ENCODE data around the gene CDKN1B.
A peak's percentile ranks its signal among the peaks of the same experiment; 100 is the strongest.

The CDKN1B gene

GRCh38 chr12:12716793-12717585 lies at the start of gene CDKN1B (continued):
- TF ChIP-seq ZNF501 (tag by site-specific recombination; IDR thresholded peaks at IDR 0.05) (no peak; the same call in 1 of the 2 replicates), ZNF133 (tag by site-specific recombination; IDR thresholded peaks at IDR 0.05) (no peak), ZNF2 (tag by site-specific recombination; IDR thresholded peaks at IDR 0.05) (no peak), TCF7L2 (IDR thresholded peaks at IDR 0.05; ENCODE audit: borderline replicate concordance, low read depth, low read length) (peak; percentile 34; the same call in 1 of the 2 replicates), ZNF610 (tag by site-specific recombination; IDR thresholded peaks at IDR 0.05; ENCODE audit: borderline replicate concordance) (0 out of 2 replicates have a peak, but pooled peaks have one; percentile 35), SETDB1 (IDR thresholded peaks at IDR 0.05; ENCODE audit: insufficient read length, low read length) (no peak), ZNF558 (tag by site-specific recombination; IDR thresholded peaks at IDR 0.05) (no peak), SP2 (tag by site-specific recombination; IDR thresholded peaks at IDR 0.05) (peak; percentile 80), SALL2 (tag by site-specific recombination; IDR thresholded peaks at IDR 0.05; ENCODE audit: borderline replicate concordance) (no peak), ZNF280D (tag by site-specific recombination; IDR thresholded peaks at IDR 0.05) (no peak), ZNF423 (tag by site-specific recombination; IDR thresholded peaks at IDR 0.05) (peak; percentile 65; the same call in 1 of the 2 replicates), ZNF24 (tag by site-specific recombination; IDR thresholded peaks at IDR 0.05) (0 out of 2 replicates have a peak, but pooled peaks have one; percentile 63), ZNF747 (tag by site-specific recombination; IDR thresholded peaks at IDR 0.05) (no peak), ZNF19 (tag by site-specific recombination; IDR thresholded peaks at IDR 0.05; ENCODE audit: low read depth) (no peak), ZNF174 (tag by site-specific recombination; IDR thresholded peaks at IDR 0.05) (no peak), ZNF221 (tag by site-specific recombination; IDR thresholded peaks at IDR 0.05; ENCODE audit: borderline replicate concordance) (no peak), ZNF777 (tag by site-specific recombination; IDR thresholded peaks at IDR 0.05; ENCODE audit: borderline replicate concordance) (no peak), ZNF560 (tag by site-specific recombination; IDR thresholded peaks at IDR 0.05; ENCODE audit: borderline replicate concordance) (no peak), ZSCAN5A (tag by site-specific recombination; IDR thresholded peaks at IDR 0.05) (0 out of 2 replicates have a peak, but pooled peaks have one; percentile 12), ZNF391 (tag by site-specific recombination; IDR thresholded peaks at IDR 0.05; ENCODE audit: borderline replicate concordance, low read depth) (0 out of 2 replicates have a peak, but pooled peaks have one; percentile 22), ZNF843 (tag by site-specific recombination; IDR thresholded peaks at IDR 0.05) (peak; percentile 86), ZNF76 (tag by site-specific recombination; IDR thresholded peaks at IDR 0.05; ENCODE audit: borderline replicate concordance, low read depth) (peak; percentile 71), BCL6B (tag by site-specific recombination; IDR thresholded peaks at IDR 0.05) (no peak), ZNF571 (tag by site-specific recombination; IDR thresholded peaks at IDR 0.05) (no peak), SP3 (tag by site-specific recombination; IDR thresholded peaks at IDR 0.05) (peak; percentile 70), ZNF324 (tag by site-specific recombination; IDR thresholded peaks at IDR 0.05) (no peak)
- TF ChIP-seq, protein P1, sequence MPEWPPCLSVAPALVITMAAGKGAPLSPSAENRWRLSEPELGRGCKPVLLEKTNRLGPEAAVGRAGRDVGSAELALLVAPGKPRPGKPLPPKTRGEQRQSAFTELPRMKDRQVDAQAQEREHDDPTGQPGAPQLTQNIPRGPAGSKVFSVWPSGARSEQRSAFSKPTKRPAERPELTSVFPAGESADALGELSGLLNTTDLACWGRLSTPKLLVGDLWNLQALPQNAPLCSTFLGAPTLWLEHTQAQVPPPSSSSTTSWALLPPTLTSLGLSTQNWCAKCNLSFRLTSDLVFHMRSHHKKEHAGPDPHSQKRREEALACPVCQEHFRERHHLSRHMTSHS (tag by site-specific recombination; IDR thresholded peaks at IDR 0.05), result no peak
- TF ChIP-seq, protein P2, sequence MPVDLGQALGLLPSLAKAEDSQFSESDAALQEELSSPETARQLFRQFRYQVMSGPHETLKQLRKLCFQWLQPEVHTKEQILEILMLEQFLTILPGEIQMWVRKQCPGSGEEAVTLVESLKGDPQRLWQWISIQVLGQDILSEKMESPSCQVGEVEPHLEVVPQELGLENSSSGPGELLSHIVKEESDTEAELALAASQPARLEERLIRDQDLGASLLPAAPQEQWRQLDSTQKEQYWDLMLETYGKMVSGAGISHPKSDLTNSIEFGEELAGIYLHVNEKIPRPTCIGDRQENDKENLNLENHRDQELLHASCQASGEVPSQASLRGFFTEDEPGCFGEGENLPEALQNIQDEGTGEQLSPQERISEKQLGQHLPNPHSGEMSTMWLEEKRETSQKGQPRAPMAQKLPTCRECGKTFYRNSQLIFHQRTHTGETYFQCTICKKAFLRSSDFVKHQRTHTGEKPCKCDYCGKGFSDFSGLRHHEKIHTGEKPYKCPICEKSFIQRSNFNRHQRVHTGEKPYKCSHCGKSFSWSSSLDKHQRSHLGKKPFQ (tag by site-specific recombination; IDR thresholded peaks at IDR 0.05), result no peak
- TF ChIP-seq, protein P3, sequence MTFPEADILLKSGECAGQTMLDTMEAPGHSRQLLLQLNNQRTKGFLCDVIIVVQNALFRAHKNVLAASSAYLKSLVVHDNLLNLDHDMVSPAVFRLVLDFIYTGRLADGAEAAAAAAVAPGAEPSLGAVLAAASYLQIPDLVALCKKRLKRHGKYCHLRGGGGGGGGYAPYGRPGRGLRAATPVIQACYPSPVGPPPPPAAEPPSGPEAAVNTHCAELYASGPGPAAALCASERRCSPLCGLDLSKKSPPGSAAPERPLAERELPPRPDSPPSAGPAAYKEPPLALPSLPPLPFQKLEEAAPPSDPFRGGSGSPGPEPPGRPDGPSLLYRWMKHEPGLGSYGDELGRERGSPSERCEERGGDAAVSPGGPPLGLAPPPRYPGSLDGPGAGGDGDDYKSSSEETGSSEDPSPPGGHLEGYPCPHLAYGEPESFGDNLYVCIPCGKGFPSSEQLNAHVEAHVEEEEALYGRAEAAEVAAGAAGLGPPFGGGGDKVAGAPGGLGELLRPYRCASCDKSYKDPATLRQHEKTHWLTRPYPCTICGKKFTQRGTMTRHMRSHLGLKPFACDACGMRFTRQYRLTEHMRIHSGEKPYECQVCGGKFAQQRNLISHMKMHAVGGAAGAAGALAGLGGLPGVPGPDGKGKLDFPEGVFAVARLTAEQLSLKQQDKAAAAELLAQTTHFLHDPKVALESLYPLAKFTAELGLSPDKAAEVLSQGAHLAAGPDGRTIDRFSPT (tag by site-specific recombination; IDR thresholded peaks at IDR 0.05), result no peak; the same call in none of the 2 replicates

Measured in HEK293 (cell line).